Breast epithelium (tissue), 4 donors: ENCODE measurements around the gene TMOD3. TPM values are rescaled to one million over a fixed set of nuclear protein-coding genes. Genes with fewer than 3 reads are reported as not detected.

Source experiments
- DNase-seq, 2 donors: peaks; one replicate each; pipeline ENCODE4 v3.0.0-alpha.2; 2019; ENCODE audit warnings: low spot score in 2 of 2
- H3K27ac ChIP-seq, 2 donors: fragments of 200-600 bp; sonication (generic) in 1 of 2; one replicate each; pipeline ENCODE4 v1.5.1; 2016 to 2019; ENCODE audit warnings: mild to moderate bottlenecking in 1 of 2
- H3K27me3 ChIP-seq, 2 donors: fragments of 200-600 bp; sonication (generic) in 1 of 2; one replicate each; pipeline versions ENCODE4 v1.5.1 to v1.6.0; 2017 to 2019; ENCODE audit warnings: control low read depth in 1 of 2, mild to moderate bottlenecking in 1 of 2
- H3K36me3 ChIP-seq: fragments of 200-600 bp; one replicate; pipeline ENCODE4 v1.5.1; 2019
- H3K4me1 ChIP-seq, 2 donors: fragments of 200-600 bp; sonication (generic); one replicate each; pipeline ENCODE4 v1.5.1; 2016 to 2019; ENCODE audit warnings: control low read depth in 1 of 2
- H3K4me3 ChIP-seq, 3 donors: fragments of 200-600 bp; sonication (generic); 1 replicate in 2 of 3; 2 replicates in 1 of 3; pipeline ENCODE4 v1.5.1; 2016 to 2019; ENCODE audit warnings: mild to moderate bottlenecking in 3 of 3, moderate library complexity in 2 of 3
- H3K9me3 ChIP-seq, 2 donors: fragments of 200-600 bp; sonication (generic) in 1 of 2; one replicate each; pipeline ENCODE4 v1.5.1; 2016 to 2019; ENCODE audit warnings: control low read depth in 1 of 2
- POLR2A ChIP-seq: fragments of 450-650 bp; IDR thresholded peaks from one replicate; pipeline ENCODE4 v1.6.1; 2016; ENCODE audit warnings: antibody characterized with exemption, mild to moderate bottlenecking, moderate library complexity
- POLR2AphosphoS5 ChIP-seq, 3 donors: sonication (generic); formaldehyde crosslinking; IDR thresholded peaks; one replicate each; pipeline ENCODE4 v1.6.1; 2017; ENCODE audit warnings: antibody characterized with exemption in 3 of 3
- intact Hi-C: fragments of 100-400 bp; cut with DNase I; formaldehyde crosslinking; loops from one replicate; pipeline ENCODE4 v1.15.1; 2023; ENCODE audit warnings: low total_unique reads
- total RNA-seq, 3 donors: library from RNA; depleted of rRNA; stranded (reverse); fragments of >200 nt; gene quantifications; one replicate each; pipeline ENCODE4 v1.1.0, GENCODE V29; 2016
- TF ChIP-seq, protein P1 (sequence below), 3 donors: fragments of 450-650 bp; IDR thresholded peaks; one replicate each; pipeline ENCODE4 v1.5.1; 2016 to 2017; ENCODE audit warnings: antibody characterized with exemption in 3 of 3, mild to moderate bottlenecking in 3 of 3, moderate library complexity in 3 of 3

TMOD3 gene
- total RNA-seq, 3 donors from 2014 or later, result 24.9 to 31.4 (median 27.5) TPM

GRCh38 chr15:51904931-51905330, 75.5 kb downstream of the TMOD3 start:
- intact Hi-C loops, result no loop called here
- no peaks in the 10 kb centered on the region for H3K4me1 ChIP-seq
- H3K27ac ChIP-seq, result no peak overlapping the region
- no peak overlapping the region for H3K4me3 ChIP-seq
- peaks cover 4% of the 10 kb centered on the region for H3K36me3 ChIP-seq
- no peaks in the 10 kb centered on the region for H3K27me3 ChIP-seq
- no peak for TF ChIP-seq POLR2A
- H3K9me3 ChIP-seq, result no peaks in the 10 kb centered on the region
- no peak for DNase-seq

- Histone ChIP-seq H3K4me3 (no peak overlapping the region), H3K36me3 (peaks cover 4% of the 10 kb centered on the region), H3K9me3 (no peaks in the 10 kb centered on the region), H3K4me1 (no peaks in the 10 kb centered on the region), H3K27ac (no peak overlapping the region), H3K27me3 (no peaks in the 10 kb centered on the region)
- intact Hi-C loops, result no loop called here
- no peak for DNase-seq
- TF ChIP-seq POLR2AphosphoS5 (IDR thresholded peaks at IDR 0.05), result no peak
- TF ChIP-seq, protein P1, sequence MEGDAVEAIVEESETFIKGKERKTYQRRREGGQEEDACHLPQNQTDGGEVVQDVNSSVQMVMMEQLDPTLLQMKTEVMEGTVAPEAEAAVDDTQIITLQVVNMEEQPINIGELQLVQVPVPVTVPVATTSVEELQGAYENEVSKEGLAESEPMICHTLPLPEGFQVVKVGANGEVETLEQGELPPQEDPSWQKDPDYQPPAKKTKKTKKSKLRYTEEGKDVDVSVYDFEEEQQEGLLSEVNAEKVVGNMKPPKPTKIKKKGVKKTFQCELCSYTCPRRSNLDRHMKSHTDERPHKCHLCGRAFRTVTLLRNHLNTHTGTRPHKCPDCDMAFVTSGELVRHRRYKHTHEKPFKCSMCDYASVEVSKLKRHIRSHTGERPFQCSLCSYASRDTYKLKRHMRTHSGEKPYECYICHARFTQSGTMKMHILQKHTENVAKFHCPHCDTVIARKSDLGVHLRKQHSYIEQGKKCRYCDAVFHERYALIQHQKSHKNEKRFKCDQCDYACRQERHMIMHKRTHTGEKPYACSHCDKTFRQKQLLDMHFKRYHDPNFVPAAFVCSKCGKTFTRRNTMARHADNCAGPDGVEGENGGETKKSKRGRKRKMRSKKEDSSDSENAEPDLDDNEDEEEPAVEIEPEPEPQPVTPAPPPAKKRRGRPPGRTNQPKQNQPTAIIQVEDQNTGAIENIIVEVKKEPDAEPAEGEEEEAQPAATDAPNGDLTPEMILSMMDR (IDR thresholded peaks at IDR 0.05), result peak in 1 of 3 donors; percentile 12
These were observed 77.8 kb downstream of the TMOD3 start for GRCh38 chr15:51907136-51907862.

DNA sequence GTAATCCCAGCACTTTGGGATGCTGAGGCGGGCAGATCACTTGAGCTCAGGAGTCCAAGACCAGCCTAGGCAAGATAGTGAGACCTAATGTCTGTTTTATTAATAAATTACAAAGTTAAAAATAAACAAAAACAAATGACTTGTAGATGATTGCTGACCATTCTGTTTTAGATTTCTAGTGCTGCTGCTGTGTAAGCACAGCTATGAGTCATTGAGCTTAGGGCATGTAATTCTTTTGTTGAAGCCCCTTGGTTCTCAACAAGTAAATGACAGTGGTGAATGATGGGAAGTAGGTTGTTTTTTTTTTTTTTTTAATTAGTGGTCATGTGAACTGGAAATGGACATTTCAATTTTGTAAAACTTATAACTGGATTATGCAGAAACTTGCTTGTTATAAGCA, 78.9 kb downstream of the TMOD3 start:
- Histone ChIP-seq H3K9me3 (no peaks in the 10 kb centered on the region), H3K4me3 (no peak overlapping the region), H3K27ac (no peak overlapping the region), H3K36me3 (peaks cover 4% of the 10 kb centered on the region), H3K27me3 (no peaks in the 10 kb centered on the region), H3K4me1 (no peaks in the 10 kb centered on the region)
- intact Hi-C loops, result no loop called here
- no peak for DNase-seq
- TF ChIP-seq POLR2AphosphoS5 (IDR thresholded peaks at IDR 0.05) (no peak), POLR2A (no peak)
- TF ChIP-seq, protein P1 (IDR thresholded peaks at IDR 0.05), result no peak

DNA sequence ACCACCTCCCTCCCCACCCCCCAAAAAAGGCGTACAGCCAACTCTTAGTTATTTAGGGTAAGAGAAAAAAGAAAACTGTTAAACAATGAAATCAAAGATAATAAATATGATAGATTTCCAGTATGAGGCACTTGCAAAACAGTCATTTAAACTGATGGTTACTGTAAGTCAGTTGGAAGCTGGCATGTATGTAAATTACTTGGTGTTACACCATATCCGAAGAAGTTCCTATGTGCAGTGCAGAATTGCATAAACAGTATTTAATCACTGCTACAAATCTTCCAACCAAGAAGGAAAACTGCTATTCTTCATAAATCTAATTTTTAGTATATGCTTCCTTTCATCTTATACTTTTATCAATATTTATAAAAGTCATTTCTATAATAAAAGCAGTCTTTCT, 80.1 kb downstream of the TMOD3 start:
- no peaks in the 10 kb centered on the region for H3K9me3 ChIP-seq
- intact Hi-C loops, result no loop called here
- H3K27ac ChIP-seq, result no peak overlapping the region
- no peak overlapping the region for H3K4me3 ChIP-seq
- no peaks in the 10 kb centered on the region for H3K4me1 ChIP-seq
- no peak for DNase-seq
- TF ChIP-seq POLR2AphosphoS5 (IDR thresholded peaks at IDR 0.05), result no peak
- no peak for TF ChIP-seq POLR2A
- TF ChIP-seq, protein P1 (IDR thresholded peaks at IDR 0.05), result no peak
- peaks cover under 1% of the 10 kb centered on the region for H3K36me3 ChIP-seq
- no peaks in the 10 kb centered on the region for H3K27me3 ChIP-seq

DNA sequence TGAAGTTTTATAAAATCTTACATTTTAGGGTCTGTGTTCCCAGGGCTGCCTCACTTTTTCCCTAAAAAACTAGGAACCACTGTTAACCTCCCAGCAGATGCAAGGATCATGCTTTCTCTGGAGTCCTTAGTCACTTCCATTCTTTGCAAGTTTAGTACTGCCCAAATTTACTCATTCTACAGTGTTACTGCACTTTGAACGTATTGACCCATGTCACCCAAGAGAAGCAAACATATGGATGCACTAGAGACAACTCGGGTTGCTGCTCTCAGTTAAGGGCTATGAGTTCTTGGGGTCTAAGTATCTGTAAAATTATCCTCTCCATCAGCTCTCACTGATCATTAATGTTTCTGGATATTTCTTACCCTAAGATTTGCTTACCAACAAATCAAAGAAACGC, 83.1 kb downstream of the TMOD3 start:
- Histone ChIP-seq H3K9me3 (no peaks in the 10 kb centered on the region), H3K27ac (no peak overlapping the region), H3K36me3 (no peaks in the 10 kb centered on the region), H3K4me1 (no peaks in the 10 kb centered on the region), H3K27me3 (no peaks in the 10 kb centered on the region), H3K4me3 (no peak overlapping the region)
- TF ChIP-seq, protein P1 (IDR thresholded peaks at IDR 0.05), result no peak
- intact Hi-C loops, result no loop called here
- no peak for DNase-seq

- DNase-seq, result no peak
- H3K27me3 ChIP-seq, result no peaks in the 10 kb centered on the region
- H3K4me1 ChIP-seq, result no peaks in the 10 kb centered on the region
- intact Hi-C loops, result no loop called here
- no peaks in the 10 kb centered on the region for H3K36me3 ChIP-seq
- H3K9me3 ChIP-seq, result no peaks in the 10 kb centered on the region
- no peak overlapping the region for H3K27ac ChIP-seq
- TF ChIP-seq POLR2AphosphoS5 (IDR thresholded peaks at IDR 0.05) (no peak), POLR2A (no peak)
- TF ChIP-seq, protein P1 (IDR thresholded peaks at IDR 0.05), result no peak
- H3K4me3 ChIP-seq, result no peak overlapping the region
These were observed 88.0 kb downstream of the TMOD3 start for GRCh38 chr15:51917493-51917892.
